ENCODE data around the gene S100Z.
"Not testable (repeated sequence)": the region's sequence is repeated elsewhere in the genome, so short reads cannot be mapped to it uniquely, and the experiment has no call there.

Gene S100Z

DNA sequence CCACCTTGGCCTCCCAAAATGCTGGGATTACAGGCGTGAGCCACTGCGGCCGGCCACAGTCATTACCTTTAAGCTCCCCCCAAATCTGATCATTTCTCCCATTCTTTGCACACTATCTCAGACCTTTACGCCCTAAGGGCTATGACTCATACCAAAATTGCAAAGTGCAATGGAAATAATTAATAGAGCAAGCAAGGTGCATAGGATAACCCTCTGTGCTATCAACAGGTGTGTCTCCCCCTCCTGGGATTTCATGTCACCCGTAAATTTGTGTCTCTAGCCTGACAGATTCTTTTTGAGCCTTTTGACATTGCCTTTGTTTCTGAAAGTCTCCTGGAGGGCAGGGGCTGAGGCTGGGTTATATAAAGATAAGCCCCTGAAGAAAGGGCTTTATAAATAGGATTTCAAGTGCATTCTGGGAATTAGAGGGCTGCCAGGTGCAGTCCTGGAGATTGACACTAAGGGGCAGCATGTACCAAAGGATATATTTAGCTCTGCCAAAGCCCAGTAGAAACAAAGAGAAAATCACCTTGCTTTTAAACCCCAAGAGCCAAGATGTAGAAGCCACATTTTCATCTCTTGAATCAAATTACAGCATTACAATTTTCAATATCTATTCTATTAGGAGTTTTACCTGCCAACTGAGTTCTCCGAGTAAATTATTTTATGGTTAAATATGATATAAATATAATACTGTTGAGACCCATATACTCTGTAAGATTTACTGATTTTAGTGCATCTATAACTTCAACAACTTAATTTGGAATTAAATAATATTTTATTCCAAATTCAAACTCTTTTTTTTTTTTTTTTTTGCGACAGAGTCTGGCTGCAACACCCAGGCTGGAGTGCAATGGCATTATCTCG lies 18.2 kb downstream of the S100Z start:
- no peak overlapping the region for H3K4me3 ChIP-seq (ENCODE audit: low read length)
- no peaks in the 10 kb centered on the region for H3K36me3 ChIP-seq (ENCODE audit: insufficient read depth, low read length)
- peaks cover 6% of the 10 kb centered on the region for H3K4me1 ChIP-seq (ENCODE audit: insufficient read depth, low read length)
- no peaks in the 10 kb centered on the region for H3K9me3 ChIP-seq (ENCODE audit: low read length)
- no peak overlapping the region for H2AFZ ChIP-seq (ENCODE audit: low read depth, low read length)
- no peaks in the 10 kb centered on the region for H3K27me3 ChIP-seq (ENCODE audit: insufficient read depth, low read length)

DNA sequence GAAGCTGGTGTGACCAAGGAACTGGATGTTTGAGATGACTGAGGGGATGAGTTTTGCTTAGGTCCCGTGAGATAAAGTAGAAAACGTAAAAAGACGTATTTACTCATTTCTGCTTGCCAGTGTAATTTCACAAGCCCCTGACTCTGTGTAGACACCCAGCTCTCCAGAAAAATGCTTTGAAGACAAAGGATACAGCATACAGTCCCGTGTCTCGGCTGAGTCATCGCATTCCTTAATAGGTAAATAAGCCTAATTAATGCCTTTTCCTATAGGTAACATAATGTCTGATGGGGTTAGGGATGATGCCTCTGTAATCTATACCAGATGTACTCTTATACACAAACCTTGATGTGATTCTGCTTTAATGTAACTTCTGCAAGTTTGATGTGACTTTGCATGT lies 20.2 kb downstream of the S100Z start:
- Histone ChIP-seq H3K4me1 (ENCODE audit: insufficient read depth, low read length) (peaks cover 6% of the 10 kb centered on the region), H2AFZ (ENCODE audit: low read depth, low read length) (no peak overlapping the region), H3K36me3 (ENCODE audit: insufficient read depth, low read length) (no peaks in the 10 kb centered on the region), H3K4me3 (ENCODE audit: low read length) (no peak overlapping the region), H3K27me3 (ENCODE audit: insufficient read depth, low read length) (no peaks in the 10 kb centered on the region), H3K9me3 (ENCODE audit: low read length) (no peaks in the 10 kb centered on the region)

DNA sequence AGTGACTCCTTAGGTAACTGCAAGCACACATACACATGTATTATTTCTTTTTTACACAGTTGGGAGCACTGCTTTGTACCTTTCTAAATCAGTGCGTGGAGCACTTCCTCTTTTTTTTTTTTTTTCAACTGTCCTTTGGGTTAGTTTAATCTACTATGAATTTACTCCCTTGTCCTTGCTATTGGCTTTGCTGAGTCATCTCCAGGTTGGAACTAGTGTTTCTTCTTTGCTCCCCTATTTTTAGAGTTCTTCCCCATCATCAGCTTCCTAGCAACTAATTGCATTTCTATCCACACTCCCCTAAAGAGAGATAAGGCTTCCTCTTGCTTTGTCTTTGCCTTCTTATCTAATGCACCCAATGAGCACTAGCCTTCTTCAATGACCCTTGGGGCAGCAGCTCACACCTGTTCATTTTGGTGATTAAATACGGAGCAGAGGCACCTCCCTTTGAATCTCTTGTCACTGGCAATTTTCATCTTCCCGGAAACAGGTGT lies 24.3 kb downstream of the S100Z start:
- Histone ChIP-seq H3K9me3 (ENCODE audit: low read length) (no peaks in the 10 kb centered on the region), H3K27me3 (ENCODE audit: insufficient read depth, low read length) (no peaks in the 10 kb centered on the region), H2AFZ (ENCODE audit: low read depth, low read length) (no peak overlapping the region), H3K36me3 (ENCODE audit: insufficient read depth, low read length) (no peaks in the 10 kb centered on the region), H3K4me1 (ENCODE audit: insufficient read depth, low read length) (no peaks in the 10 kb centered on the region), H3K4me3 (ENCODE audit: low read length) (no peak overlapping the region)

DNA sequence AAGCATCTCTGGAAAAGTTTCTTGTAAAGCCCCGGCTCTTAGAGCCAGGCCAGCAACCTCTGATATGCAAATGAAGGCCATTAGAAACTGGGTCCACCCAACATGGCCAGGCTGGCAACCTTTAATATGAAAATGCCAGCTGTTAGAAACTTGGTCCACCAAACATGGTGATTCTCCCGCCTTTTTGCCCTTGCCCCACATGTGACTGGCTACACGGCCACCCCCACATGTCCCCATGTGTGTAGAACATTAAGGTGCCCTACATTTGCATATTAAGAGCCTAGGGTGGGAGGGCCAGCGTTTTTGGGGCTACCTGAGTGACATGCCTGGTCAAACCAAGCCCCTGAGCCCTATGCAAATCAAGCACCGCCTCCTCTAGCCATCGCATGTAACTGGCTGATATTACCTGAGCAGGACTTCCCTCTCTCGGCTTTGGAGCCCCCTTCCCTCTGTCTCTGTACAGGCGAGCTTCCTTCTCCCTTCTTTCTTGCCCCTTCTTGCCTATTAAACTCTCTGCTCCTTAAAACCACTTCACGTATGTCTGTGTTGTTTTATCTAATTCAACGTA lies 39.0 kb downstream of the S100Z start:
- H3K36me3 ChIP-seq (ENCODE audit: insufficient read depth, low read length): no peaks in the 10 kb centered on the region
- H3K4me1 ChIP-seq (ENCODE audit: insufficient read depth, low read length): no peaks in the 10 kb centered on the region
- H2AFZ ChIP-seq (ENCODE audit: low read depth, low read length): no peak overlapping the region
- H3K4me3 ChIP-seq (ENCODE audit: low read length): no peak overlapping the region
- peaks cover 5% of the 10 kb centered on the region for H3K27me3 ChIP-seq (ENCODE audit: insufficient read depth, low read length)
- no peaks in the 10 kb centered on the region for H3K9me3 ChIP-seq (ENCODE audit: low read length)

DNA sequence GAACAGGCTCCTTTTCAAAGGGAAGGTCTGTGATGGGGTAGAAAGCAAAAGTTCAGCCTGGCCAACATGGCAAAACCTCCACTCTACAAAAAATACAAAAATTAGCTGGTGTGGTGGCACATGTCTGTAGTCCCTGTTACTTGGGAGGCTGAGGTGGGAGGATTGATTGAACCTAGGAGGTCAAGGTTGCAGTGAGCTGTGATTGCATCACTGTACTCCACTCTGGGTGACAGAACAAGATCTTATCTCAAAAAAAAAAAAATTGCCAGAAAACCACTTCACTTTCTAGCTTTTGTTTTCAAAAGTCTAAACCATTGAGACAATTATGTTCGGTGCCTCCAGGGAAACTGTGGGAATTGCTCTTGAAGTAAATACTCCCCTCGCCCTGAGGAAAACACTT lies 43.5 kb downstream of the S100Z start:
- H3K4me1 ChIP-seq (ENCODE audit: insufficient read depth, low read length): no peaks in the 10 kb centered on the region
- H3K36me3 ChIP-seq (ENCODE audit: insufficient read depth, low read length): no peaks in the 10 kb centered on the region
- no peak overlapping the region for H3K4me3 ChIP-seq (ENCODE audit: low read length)
- no peaks in the 10 kb centered on the region for H3K9me3 ChIP-seq (ENCODE audit: low read length)
- peaks cover 3% of the 10 kb centered on the region for H3K27me3 ChIP-seq (ENCODE audit: insufficient read depth, low read length)
- H2AFZ ChIP-seq (ENCODE audit: low read depth, low read length): no peak overlapping the region

DNA sequence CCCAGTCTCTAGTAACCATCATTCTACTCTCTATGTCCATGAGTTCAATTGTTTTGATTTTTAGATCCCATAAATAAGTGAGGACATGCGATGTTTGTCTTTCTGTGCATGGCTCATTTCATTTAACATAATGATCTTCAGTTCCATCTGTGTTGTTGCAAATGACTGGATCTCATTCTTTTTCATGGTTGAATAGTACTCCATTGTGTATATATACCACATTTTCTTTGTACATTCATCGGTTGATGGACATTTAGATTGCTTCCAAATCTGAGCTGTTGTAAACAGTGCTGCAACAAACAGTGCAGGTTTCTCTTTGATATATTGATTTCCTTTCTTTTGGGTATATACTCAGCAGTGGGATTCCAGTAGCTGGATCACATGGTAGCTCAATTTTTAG lies 46.4 kb downstream of the S100Z start:
- Histone ChIP-seq H3K4me1 (ENCODE audit: insufficient read depth, low read length) (no peaks in the 10 kb centered on the region), H3K4me3 (ENCODE audit: low read length) (no peak overlapping the region), H3K27me3 (ENCODE audit: insufficient read depth, low read length) (peaks cover 3% of the 10 kb centered on the region), H3K9me3 (ENCODE audit: low read length) (no peaks in the 10 kb centered on the region), H3K36me3 (ENCODE audit: insufficient read depth, low read length) (no peaks in the 10 kb centered on the region), H2AFZ (ENCODE audit: low read depth, low read length) (no peak overlapping the region)

DNA sequence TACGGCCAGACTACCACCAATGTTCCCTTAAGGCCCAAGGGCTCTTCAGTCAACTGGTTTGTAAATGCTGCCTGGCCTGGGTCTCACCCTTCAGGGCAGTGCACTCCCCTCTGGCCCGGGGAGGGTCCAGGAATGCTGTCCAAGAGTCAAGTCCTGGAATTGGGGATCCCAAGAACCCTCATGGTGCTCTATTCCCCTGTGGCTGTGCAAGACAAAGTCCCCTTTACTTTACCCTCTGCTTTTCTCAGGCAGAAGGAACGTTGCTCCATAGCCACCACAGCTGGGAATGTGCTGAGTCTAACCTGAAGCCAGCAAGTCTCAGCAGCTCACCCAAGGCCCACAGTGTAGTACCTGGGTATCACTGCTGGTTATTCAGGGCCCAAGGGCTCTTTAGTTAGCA lies 51.7 kb downstream of the S100Z start:
- Histone ChIP-seq H3K4me1 (ENCODE audit: insufficient read depth, low read length) (no peaks in the 10 kb centered on the region), H3K4me3 (ENCODE audit: low read length) (no peak overlapping the region), H3K9me3 (ENCODE audit: low read length) (no peaks in the 10 kb centered on the region), H3K27me3 (ENCODE audit: insufficient read depth, low read length) (no peaks in the 10 kb centered on the region), H2AFZ (ENCODE audit: low read depth, low read length) (no peak overlapping the region), H3K36me3 (ENCODE audit: insufficient read depth, low read length) (no peaks in the 10 kb centered on the region)

DNA sequence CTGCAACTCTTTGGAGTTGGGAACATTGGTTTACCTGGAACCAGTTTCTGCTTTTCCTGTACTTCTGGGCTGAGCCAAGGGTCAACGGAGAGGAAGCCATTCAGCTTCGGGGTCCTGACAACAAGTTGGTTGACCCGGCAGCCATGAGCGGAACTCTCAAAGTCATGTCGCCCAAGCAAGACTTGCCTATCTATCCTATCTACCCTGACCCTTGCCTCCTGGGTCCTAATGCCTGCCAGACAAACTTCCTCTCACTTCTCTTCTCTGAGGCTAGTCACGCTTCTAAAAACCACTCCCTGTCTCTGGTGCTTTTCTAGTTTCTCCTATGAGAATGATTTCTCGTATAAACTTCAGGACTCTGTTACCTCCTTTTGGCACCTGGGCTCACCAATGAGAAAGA lies 58.4 kb downstream of the S100Z start:
- no peaks in the 10 kb centered on the region for H3K27me3 ChIP-seq (ENCODE audit: insufficient read depth, low read length)
- H3K4me1 ChIP-seq (ENCODE audit: insufficient read depth, low read length): no peaks in the 10 kb centered on the region
- no peak overlapping the region for H2AFZ ChIP-seq (ENCODE audit: low read depth, low read length)
- H3K4me3 ChIP-seq (ENCODE audit: low read length): no peak overlapping the region
- H3K9me3 ChIP-seq (ENCODE audit: low read length): no peaks in the 10 kb centered on the region
- H3K36me3 ChIP-seq (ENCODE audit: insufficient read depth, low read length): no peaks in the 10 kb centered on the region

DNA sequence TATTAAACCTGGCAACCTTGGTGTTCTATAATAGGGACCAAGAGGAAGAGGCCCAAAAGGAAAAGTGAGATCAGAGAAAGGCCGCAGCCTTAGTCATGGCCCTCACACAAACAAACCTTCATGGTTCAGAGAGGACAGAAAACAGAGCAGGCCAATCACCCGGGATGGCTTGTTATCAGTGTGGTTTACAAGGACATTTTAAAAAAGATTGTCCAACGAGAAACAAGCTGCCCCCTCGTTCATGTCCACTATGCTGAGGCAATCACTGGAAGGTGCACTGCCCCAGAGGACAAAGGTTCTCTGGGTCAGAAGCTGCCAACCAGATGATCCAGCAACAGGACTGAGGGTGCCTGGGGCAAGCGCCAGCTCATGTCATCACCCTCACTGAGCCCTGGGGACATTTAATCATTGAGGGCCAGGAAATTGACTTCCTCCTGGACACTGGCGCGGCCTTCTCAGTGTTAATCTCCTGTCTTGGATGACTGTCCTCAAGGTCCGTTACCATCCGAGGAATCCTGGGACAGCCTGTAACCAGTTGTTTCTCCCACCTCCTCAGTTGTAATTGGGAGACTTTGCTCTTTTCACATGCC lies 60.6 kb downstream of the S100Z start:
- H3K4me3 ChIP-seq (ENCODE audit: low read length); H3K9me3 ChIP-seq (ENCODE audit: low read length); H2AFZ ChIP-seq (ENCODE audit: low read depth, low read length); H3K4me1 ChIP-seq (ENCODE audit: insufficient read depth, low read length); H3K36me3 ChIP-seq (ENCODE audit: insufficient read depth, low read length); H3K27me3 ChIP-seq (ENCODE audit: insufficient read depth, low read length): not testable (repeated sequence)

DNA sequence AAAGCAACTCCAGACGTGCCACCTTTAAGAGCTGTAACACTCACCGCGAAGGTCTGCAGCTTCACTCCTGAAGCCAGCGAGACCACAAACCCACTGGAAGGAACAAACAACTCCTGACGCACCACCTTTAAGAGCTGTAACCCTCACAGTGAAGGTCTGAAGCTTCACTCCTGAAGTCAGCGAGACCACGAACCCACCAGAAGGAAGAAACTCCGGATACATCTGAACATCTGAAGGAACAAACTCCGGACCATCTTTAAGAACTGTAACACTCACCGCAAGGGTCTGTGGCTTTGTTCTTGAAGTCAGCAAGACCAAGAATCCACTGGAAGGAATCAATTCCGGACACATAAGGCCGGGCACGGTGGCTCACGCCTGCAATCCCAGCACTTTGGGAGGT lies 64.9 kb downstream of the S100Z start:
- H3K4me3 ChIP-seq (ENCODE audit: low read length); H3K9me3 ChIP-seq (ENCODE audit: low read length); H3K27me3 ChIP-seq (ENCODE audit: insufficient read depth, low read length); H3K4me1 ChIP-seq (ENCODE audit: insufficient read depth, low read length); H3K36me3 ChIP-seq (ENCODE audit: insufficient read depth, low read length); H2AFZ ChIP-seq (ENCODE audit: low read depth, low read length): not testable (repeated sequence)

DNA sequence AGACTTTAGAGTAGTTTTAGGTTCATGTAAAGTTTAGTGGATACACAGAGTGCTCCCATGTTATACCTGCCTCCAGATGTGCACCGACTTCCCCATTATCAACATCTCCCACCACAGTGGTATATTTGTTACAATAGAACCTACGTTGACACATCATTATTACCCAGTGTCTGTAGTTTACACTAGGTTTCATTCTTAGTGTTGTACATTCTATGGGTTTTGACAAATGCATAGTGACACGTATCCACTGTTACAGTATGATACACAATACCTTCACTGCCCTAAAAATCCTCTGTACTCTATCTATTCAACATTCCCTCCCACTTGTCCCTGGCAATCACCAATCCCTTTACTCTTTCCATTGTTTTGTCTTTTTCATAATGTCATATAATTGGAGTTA lies 68.7 kb downstream of the S100Z start:
- Histone ChIP-seq H3K4me3 (ENCODE audit: low read length) (no peak overlapping the region), H2AFZ (ENCODE audit: low read depth, low read length) (no peak overlapping the region), H3K36me3 (ENCODE audit: insufficient read depth, low read length) (no peaks in the 10 kb centered on the region), H3K9me3 (ENCODE audit: low read length) (no peaks in the 10 kb centered on the region), H3K4me1 (ENCODE audit: insufficient read depth, low read length) (no peaks in the 10 kb centered on the region), H3K27me3 (ENCODE audit: insufficient read depth, low read length) (peaks cover 2% of the 10 kb centered on the region)

DNA sequence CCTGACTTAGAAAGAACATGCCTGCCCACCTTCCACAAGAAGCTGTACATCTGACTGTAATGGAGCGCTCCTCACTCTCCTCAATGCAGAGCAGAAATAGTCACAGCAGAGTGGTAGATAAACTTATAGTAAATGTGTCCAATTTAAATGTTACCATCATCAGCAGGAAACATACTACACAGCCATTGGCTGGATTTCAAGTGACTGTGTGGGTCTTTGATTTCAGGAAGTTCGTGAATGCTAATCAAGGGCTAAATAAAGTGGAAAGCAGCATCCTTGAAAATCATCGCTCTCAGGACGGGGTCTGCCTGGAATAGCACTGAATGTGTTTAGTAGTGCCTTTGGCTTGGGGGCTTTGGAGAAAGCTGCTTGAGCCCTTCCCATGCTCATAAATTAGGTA lies 70.7 kb downstream of the S100Z start:
- Histone ChIP-seq H3K9me3 (ENCODE audit: low read length) (no peaks in the 10 kb centered on the region), H3K36me3 (ENCODE audit: insufficient read depth, low read length) (no peaks in the 10 kb centered on the region), H3K27me3 (ENCODE audit: insufficient read depth, low read length) (peaks cover 2% of the 10 kb centered on the region), H2AFZ (ENCODE audit: low read depth, low read length) (no peak overlapping the region), H3K4me3 (ENCODE audit: low read length) (no peak overlapping the region), H3K4me1 (ENCODE audit: insufficient read depth, low read length) (no peaks in the 10 kb centered on the region)

DNA sequence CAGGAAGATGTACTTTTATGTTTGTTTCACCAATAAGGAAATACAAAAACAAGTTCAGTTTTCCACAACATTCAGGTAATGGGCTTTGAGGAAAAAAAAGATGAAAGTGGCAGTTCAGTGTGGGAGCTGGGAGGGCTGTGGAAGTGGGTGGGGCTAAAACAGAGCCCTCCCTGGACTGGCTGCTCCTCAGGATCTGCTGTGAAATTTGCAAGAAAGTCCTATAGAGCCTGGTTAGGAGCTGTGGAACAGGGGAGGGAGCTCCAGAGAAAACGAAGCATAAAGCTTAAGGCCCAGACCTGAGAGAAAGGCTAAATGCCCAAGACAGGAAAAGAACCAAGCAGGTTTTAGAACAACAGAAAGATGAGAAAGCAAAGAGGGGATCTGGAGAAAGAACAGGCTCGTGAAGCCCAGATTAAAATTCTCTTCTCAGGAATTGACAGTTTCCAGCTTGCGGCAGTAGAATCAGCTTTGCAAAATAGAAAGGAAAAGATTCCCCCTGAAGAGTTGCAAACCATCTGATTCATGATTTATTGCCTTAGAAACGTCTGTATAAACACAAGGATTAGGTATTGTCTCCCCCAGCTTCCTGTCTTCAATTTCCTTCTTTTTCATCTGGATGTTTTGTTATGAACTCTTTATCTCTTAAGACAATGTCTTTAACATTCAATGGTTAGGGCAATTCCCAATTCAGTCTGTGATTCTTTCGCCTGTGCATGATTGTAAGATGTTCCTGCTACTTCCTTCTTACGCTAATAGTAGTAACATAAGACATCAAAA lies 76.7 kb downstream of the S100Z start:
- Histone ChIP-seq H3K27me3 (ENCODE audit: insufficient read depth, low read length) (no peaks in the 10 kb centered on the region), H3K4me3 (ENCODE audit: low read length) (no peak overlapping the region), H3K4me1 (ENCODE audit: insufficient read depth, low read length) (no peaks in the 10 kb centered on the region), H2AFZ (ENCODE audit: low read depth, low read length) (no peak overlapping the region), H3K36me3 (ENCODE audit: insufficient read depth, low read length) (no peaks in the 10 kb centered on the region), H3K9me3 (ENCODE audit: low read length) (no peaks in the 10 kb centered on the region)

Data from neuron (in vitro differentiated cells).